NCI-H1694 (cell line): ENCODE data around the gene NELFA.

Experiments used
- DNase-seq: peaks from one replicate; lab custom pipeline; 2025; lab: John Stamatoyannopoulos, UW

NELFA gene

DNA sequence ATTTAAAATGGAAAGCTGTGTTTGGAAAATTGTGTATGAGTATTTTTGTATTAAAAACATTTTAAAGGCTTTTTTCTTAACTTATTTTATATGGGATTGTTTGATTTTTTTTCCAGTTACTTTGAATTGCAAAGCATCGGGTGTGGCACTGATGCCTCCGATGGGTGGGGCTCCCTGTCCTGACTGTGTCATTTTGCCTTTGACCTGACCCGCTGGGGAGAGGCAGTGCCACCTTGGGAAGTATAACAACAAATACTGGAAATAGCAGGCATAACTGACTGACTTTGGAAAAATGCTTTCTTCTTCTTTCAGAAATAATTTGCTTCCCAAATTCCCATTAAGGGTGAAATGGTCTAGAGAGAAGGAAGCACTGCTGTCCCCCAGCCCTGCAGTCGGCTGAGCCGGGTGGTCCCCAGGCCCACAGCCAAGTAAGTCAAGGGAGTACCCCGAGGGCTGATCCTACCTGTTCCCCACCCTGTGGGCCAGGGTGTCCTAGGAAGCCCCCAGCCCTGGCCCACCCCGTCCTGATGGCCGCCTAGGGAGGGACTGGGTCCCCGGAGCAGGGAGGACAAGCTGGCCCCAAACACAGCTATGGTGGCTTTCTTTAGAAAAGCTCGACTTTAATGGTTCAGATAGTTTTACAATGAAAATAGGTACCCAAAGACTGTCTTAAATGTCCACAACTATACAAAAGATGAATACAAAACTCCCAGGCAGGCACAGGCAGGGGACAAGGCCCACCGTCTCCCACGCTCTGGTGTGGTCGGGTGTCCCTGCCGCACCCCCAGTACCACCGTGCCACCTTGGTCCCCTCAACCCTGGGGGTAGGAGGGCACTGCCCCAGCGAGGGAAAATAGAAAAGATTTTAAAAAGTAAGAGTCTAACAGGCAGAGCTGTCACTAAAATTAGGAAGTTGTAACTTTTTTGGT is 26.4 kb downstream of the NELFA start:
- DNase-seq: no peak

DNA sequence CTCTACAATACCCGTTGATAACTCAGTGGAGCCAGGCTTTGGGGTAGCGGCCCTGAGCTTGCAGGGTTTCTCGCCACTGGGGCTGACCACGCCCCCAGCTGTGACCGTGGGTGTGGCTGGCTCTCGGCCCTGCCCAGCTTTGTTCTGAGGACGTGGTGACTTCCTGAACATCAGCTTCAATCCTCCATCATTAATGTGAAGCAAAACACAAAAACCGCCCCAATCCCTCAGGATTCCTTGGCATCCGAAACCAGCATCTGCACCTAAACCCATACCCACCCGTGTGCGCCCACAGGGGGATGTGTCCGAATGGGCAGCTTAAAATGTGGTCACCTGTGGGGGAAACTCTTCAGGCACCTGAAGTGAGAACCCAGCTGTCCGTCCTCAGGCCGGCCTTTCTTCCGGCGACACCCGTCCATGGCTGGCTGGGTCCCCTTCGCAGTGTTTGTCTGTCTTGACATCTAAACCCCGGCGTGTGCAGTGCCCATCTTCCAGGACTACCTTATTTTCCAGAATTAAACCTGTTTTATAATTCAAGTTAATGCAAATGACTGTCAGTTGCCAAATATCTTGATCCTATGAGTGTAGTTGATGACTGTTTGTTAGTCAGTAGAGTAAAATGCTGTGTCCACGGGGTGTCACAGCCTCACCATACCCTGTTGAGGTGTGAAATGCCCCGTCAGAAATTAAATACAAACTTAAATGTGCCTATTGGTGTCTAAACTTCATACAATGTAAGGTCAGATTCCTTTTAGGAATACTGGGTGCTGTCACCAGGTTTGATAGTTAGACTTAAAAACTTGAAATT is 27.3 kb downstream of the NELFA start:
- no peak for DNase-seq

DNA sequence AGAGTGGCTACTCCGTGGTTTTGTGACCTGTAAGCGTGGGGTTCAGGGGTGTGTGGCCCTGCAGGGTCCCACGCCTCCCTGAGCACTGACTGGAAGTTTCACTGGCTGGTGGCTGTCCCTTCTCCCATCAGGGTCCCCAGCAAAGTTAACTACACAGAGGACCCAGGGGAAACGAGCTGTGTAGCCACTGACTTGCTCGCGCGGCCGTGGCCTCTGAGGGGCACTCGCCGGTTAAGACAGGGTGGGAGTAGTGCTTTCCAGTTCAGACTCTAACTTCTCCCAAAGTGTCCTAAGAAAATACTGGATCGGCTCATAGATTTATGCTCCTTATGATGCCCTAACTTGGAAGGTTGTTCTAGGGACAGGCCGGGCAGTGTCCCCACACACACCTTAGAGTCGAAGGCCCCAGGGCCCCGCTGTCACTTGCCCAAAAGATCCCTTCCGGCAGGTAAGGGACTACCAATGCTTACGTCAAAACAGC is 28.2 kb downstream of the NELFA start:
- DNase-seq: no peak

DNA sequence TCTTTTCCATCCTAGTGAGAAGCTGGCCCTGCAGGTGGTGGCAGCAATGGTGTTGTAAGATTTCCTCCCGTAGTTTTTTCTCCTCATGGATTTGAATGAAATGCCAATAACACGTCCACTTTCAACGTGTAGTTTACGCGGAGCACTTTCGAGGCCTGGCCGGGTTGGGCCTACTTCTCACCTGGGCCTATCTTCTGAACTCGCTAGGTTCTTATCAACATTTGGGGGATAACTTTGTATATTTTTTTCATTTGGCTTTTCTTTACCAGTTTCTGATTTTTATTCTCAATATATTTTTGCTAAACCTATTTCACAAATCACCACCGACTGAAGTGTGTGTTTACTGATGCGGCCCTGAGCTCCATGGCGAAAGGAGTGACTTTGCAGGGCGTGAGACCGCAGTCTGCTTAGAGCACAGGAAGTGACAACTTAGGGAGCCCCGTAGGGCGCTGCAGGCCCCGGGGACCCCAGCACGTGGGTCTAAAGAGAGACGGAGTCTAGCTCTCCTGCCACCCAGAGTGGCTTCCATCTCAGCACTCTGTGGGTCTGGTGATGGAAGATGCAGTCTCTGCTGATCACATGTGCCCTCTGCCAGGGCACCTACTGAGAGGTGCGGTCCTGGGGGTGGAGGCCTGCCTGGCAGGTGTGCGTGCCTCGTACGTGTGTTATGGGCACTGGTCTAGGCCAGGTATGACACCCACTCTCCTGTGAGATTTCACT is 29.1 kb downstream of the NELFA start:
- DNase-seq: no peak

DNA sequence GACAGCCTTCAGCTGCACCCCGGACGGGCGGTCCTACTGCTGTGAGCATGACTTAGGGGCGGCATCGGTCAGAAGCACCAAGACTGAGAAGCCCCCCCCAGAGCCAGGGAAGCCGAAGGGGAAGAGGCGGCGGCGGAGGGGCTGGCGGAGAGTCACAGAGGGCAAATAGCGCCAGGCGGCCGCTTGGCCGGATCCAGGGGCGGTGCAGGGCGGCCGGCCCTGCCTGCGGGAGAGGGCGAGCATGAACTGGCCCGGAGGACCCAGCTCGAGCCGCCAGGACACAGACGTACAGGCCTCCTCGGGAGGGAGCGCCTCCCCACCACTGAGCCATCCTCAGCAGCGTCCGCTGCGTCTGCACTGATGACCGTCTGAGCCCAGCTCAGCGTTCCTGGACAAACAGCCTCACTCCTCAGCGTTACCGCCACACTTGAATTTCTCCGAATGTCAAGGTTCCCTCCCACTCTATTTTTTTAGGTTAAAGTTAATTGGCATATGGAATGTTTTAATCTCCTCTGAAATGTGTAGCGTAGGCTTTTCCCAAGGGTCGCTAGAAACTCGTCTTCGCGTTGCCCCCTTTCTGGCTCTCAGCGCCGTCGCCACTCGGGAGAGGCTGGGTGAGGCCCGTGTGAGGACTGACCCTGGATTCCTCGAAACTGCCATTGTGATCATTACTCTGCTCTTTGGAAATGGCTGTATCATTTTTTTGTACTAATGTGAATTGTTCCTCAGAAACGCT is 29.9 kb downstream of the NELFA start:
- no peak for DNase-seq

DNA sequence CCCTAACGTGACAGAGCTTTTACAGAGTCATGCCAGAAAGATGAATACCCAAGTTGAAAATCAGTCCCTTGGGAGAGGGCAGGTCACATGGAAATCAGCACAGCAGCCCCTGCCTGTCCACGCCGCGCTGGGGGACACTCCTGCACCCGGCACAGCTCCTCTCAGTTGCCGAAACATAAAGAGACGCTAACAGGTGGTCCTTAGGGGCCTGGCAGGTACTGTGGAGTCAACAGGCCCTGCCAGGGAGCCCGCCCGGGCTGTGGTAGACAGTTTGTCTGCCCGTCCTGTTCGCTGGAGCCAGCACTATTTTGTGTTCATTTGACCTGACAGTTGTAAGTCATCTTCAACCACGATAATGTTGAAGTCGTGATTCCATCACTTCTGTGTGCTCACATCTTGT is 30.5 kb downstream of the NELFA start:
- DNase-seq: no peak

DNA sequence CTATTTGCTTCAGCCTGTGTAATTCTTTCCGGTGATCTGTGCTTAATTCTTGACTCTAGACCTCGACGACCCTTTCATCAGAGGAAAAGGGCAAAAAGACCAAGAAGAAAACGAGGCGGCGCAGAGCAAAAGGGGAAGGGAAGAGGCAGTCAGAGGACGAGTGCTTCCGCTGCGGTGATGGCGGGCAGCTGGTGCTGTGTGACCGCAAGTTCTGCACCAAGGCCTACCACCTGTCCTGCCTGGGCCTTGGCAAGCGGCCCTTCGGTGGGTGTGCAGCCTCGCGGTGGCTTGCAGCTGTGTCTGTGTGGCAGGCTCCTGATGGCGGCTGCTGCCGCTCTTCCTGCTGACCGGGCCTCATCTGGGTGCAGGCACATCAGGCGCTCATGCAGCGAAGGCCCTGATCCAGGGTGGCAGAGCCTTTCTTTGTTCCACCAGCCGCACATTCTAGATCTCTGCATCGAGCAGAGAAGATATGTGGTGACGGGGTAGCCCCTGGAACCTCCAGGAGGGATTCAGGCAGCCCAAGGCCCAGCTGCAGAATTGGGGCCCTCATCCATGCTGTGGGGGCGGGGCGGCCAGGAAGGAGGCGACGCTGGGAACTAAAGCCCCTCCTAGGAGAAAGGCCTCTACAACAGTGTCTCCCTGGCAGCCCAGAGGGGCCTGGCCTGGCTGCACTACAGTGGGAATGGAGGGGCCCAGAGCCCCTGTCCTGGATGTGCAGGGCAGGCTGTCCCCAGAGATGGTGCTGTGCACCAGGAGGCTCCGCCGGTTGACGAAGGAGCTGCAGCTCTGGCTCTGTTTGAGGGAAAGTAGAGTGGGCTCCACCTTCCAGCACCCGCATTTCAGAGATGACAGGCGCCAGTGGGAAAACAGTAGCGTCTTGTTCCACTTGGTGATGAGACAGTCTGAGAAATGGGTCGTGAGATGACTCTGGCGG is 32.1 kb downstream of the NELFA start:
- DNase-seq: no peak

DNA sequence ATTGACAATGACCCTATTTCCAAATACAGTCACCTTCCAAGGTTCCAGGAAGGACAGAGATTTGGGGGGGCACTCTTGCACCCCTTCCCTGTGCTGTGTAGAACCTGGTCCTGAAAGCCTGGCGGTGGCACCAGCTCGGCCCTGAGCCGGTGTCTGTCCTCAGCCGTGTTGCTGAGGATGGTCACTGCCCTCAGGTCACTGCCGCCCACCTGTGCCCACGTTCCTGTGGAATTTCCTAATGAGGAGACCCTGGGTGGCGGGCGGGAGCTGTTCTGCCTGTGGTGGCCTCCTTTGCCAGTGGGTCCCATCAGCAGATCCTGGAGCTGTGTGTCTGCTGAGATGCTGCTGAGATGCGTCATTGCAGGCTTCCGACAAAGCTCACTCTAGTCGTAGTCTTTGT is 32.9 kb downstream of the NELFA start:
- no peak for DNase-seq

DNA sequence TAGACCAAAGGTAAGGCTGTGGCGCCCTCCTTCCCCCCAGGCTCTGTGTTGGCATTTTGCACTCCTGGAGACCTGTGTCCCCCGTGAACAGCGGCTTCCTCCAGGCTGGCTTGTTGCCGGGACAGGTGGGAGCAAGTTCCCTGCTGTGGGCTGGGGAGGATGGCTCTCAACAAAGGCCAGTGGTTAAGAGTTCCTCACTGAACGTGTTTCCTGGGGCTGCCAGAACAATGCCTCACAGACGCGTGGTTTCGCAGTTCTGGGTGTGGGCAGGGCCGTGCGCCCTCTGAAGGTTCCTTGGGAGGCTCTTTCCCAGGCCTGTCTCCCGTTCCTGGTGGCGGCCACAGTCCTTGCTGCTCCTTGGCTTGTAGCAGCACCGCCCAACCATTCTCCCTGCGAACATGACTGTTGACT is 33.4 kb downstream of the NELFA start:
- no peak for DNase-seq

DNA sequence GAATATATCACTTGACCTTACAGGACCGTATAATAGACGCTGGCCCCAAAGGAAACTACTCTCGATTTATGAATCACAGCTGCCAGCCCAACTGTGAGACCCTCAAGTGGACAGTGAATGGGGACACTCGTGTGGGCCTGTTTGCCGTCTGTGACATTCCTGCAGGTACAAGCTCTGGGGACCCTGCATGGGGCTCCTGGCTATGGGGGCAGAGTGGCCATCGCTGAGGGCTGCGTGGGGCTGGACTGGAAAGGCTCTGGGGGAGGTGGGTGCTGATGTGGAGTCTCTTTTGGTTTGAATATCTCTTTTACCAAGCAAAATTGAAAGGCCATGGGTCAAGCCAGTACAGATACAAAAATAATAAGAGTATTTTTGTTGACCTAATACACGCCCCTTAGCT is 33.9 kb downstream of the NELFA start:
- DNase-seq: no peak

DNA sequence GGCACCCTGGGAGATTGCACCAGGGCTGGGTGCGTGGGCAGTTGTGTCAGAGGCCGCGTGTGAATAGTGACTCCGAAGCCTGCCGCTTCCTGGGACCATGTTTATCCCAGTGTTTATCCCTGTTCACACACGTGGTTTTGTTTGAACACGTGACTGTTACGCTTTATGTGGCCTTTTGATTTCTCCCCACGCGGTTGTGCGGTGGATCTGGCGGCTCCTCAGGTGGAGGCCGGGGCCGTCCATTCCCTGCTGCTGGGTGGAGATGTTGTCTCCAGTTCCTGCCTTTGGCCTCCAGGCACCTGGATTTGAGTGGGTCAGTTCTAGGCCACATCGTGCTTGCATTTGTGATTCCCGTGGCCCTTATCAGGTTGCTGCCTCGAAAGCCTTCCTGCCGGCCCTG is 35.1 kb downstream of the NELFA start:
- no peak for DNase-seq

DNA sequence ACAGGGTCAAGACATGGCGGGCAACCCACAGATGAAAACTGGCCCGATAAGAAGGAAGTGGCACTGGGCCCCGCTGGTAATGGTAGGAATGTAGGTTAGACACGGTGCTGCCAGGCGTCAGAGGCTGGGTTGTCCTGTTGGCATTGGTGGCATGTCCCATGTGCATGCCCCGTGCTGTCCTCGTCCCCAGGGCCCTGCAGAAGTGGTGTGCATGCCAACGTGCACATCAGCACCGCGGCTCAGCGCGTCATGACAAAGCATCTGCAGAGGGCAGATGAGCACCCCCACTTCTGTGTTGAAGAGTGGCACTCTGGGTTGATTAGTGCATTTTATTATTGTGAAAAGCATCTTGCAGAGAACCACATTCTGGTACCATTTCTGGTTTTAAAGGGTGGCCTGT is 35.6 kb downstream of the NELFA start:
- DNase-seq: no peak

DNA sequence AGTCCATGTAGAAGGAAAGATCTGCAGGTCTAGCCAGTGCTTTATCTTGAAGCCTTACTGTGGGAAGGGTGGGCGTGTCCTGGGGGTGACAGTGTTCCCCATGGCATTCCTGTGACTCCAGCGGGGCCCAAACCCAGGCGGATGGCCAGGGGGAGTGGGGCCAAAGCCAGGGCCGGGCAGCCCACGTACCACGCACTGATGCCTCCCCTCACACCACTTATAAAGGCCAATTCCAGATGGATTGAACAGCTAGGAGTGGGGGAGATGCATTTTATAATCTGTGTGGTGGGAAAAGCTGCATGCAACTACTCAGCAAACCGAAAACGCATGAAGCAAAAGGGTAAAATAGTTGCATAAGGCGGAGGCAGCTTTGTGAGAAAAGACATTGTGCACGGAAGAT is 36.4 kb downstream of the NELFA start:
- no peak for DNase-seq

DNA sequence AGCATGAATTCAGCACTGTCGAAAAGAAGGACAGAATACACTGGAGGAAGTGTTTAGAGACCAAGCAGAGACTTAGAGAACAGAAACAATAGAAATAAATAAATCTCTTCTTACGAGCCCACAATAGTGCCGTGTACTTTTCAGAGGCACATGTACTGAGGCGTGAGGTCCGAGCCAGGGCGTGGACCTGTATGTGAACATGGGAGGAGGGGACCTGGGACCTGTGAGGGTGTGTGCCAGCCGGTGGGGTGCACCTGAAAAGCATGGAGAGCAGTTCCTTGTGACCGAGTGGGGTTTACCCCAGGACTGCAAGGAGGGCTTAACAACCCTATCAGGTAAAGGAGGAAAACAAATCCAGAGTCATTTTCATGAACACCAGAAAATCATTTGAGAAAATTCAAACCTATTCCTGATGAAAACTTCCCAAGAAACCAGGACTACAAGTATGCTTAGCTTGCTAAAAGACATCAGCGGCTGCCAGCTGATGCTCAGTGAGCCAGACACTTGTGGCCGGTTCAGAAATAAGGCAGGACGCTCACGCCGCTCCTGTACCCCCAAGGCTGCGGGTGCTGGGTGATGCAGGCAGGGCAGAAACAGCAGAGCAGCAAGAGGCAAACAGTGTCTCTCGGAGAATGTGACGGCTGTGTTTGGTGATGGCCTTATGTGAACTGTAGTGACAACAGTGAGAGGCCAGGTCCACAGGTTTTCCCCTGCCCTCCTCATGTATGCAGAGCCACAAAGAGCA is 37.1 kb downstream of the NELFA start:
- DNase-seq: no peak

DNA sequence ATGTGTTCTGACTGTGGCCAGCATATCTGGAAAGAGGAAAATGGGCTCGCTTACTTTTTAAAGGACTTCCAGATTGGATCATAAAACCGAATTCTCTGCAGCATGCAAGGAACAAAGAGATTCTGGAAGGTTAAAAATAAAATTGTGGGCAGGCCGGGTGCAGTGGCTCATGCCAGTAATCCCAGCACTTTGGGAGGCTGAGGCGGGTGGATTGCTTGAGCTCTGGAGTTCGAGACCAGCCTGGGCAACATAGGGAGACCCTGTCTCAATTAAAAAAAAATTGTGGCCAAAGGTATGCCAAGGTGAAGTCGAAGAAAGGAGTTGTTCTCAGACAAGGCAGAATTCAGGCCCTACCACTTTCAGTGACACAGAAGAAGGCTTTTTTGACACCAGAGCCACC is 37.8 kb downstream of the NELFA start:
- DNase-seq: no peak

DNA sequence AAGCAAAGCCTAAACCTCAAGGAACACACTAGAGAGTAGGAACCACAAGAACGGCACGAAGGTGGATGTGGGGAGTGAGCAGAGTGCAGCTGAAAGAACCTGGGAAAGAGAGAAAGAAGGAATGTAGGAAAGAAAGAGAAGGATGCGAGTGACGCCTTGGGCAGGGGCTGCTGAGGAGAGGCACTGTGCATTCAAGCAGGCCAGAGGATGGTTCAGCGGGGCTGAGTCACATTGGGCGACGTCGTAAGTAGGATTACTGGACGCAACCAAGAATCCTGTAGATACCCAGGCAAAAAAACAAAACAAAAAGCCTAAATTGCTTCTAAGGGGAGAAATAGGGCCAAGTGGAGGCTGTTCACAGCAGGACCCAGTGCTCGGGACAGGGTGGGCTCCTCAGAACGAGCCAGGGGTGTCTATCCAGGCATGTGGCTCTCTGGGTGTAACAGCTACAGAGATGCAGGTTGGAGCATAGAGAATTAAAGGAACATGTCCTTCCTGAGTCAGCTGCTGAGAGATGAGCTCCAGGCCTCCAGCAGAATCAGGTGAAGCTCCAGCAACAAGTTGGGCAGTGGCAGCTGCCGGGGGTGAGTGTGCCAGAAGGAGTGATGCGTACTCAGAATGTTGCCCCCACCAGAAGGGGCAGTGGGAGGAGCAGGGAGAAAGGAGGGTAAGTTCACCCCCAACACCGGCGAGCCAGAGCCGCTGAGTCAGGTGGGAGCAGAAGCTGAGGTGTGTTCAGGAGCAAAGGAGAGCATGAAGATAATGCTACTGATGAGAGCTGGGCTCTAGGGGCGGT is 38.6 kb downstream of the NELFA start:
- DNase-seq: no peak

DNA sequence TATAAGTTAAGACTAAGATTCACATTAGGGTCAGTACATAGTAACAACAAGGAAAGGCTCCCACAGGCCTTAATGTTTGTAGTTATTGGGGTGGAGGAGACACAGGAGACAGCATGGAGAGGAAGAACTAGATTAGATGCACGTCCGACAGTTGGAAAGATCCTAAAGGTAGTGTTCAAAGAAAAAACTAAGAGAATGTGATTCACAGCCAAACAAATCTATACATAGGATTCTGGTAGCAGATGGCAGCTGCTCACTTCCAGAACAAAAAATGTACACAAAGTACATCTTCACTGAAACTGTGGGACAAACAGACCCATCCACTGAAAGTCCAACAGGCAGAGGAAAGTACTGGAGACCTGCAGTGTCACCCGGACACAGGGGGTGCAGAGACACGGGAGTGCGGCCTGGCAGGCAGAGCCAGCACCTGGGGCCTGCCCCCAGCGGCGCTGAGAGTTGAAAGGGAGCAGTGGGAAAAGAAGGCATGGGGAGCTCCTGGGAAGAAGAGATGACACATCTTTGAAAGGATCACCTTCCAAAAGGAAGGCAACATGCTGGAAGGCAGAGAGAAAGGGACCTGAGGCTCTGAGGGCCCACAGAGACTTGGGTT is 40.0 kb downstream of the NELFA start:
- no peak for DNase-seq

DNA sequence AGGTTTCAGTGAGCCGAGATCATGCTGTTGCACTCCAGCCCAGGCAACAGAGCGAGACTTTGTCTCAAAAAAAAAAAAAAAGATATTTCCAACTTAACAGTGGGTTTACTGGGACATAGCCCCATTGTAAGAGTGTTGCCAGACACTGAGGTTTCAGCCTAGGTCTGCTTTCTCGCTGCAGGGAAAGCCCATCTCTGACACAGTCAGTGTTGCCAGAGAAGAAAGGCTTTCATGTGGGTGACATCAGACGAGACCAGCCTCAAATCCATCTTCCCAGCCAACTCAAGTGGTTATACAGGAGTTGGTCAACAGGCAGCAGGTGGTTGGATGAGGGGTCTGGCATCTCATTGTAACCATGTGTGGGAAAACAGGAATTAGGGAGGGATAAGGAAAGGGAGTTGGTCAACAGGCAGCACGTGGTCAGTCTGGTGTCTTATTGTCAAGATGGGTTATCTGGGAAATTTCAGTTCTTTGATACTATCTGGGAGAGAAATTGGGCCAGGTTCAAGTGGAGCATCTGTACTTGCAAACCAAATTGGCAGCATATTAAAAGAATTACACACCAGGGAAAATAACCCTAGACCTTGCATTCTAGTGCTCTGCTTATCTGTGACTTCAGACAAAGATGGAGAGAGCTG is 41.1 kb downstream of the NELFA start:
- no peak for DNase-seq
